A549 (cell line): Measurements from ENCODE around the gene ITPRID1. TPM values are rescaled to one million over a fixed set of nuclear protein-coding genes. Genes with fewer than 3 reads are reported as not detected.

Experiments
- ATAC-seq, 2 experiments: fragments of 200-7000 bp in 1 of 2; fragments of >200 bp in 1 of 2; cut with Nextera tagmentation in 1 of 2; cut with Tn5 transposase in 1 of 2; 3 replicates each; pipeline versions ENCODE4 v1.8.0 to v1.9.1; 2018 to 2020; ENCODE audit warnings: mild to moderate bottlenecking in 1 of 2, moderate library complexity in 1 of 2
- CTCF ChIA-PET: fragments of 300-600 bp; sonication (Branson Sonifier 250); formaldehyde crosslinking; extraction: SDS; loops from one replicate; lab custom pipeline; 2021; ENCODE audit warnings: antibody characterized with exemption, inconsistent platforms; lab: Yijun Ruan, JAX
- POLR2A ChIA-PET: fragments of 350-600 bp; formaldehyde crosslinking; extraction: SDS; loops from one replicate; lab custom pipeline; 2021; ENCODE audit warnings: antibody characterized with exemption, inconsistent platforms; lab: Yijun Ruan, JAX
- DNase-seq, 2 experiments: peaks; one replicate each; pipeline versions ENCODE4 v3.0.0 to v3.0.0-alpha.2; 2011 to 2016; ENCODE audit warnings: low read depth in 1 of 2, low spot score in 1 of 2
- FAIRE-seq: peaks from 2 replicates; lab custom pipeline; 2011; peaks lifted over from hg19 to GRCh38; lab: Jason Lieb, UNC
- H3K27ac ChIP-seq, 2 experiments: fragments of >200 bp; sonication (Bioruptor Twin); formaldehyde crosslinking; 3 replicates each; pipeline ENCODE4 v1.5.1; 2016 to 2017
- H3K4me1 ChIP-seq: fragments of >200 bp; sonication (Bioruptor Twin); formaldehyde crosslinking; 3 replicates; pipeline ENCODE4 v1.6.1; 2016
- H3K4me2 ChIP-seq: fragments of >200 bp; sonication (Bioruptor Twin); formaldehyde crosslinking; 3 replicates; pipeline ENCODE4 v1.6.1; 2016
- H3K4me3 ChIP-seq: fragments of >200 bp; sonication (Bioruptor Twin); formaldehyde crosslinking; 3 replicates; pipeline ENCODE4 v1.5.1; 2016
- H3K9me3 ChIP-seq: fragments of >200 bp; sonication (Bioruptor Twin); formaldehyde crosslinking; 3 replicates; pipeline ENCODE4 v1.6.1; 2016
- BHLHE40 ChIP-seq: IDR thresholded peaks from 2 replicates; pipeline ENCODE4 v1.6.1; 2012; ENCODE audit warnings: low read depth, low read length, inconsistent platforms
- CBX8 ChIP-seq: fragments of 200-600 bp; sonication (generic); IDR thresholded peaks from 2 replicates; pipeline ENCODE4 v1.6.1; 2016
- FOSL2 ChIP-seq, 2 experiments: fragments of 450-650 bp in 1 of 2; fragments of >200 bp in 1 of 2; sonication (Bioruptor Twin) in 1 of 2; formaldehyde crosslinking; IDR thresholded peaks; 2 replicates each; pipeline versions ENCODE4 v1.5.0 to v1.6.1; 2016 to 2020; ENCODE audit warnings: mild to moderate bottlenecking in 1 of 2, moderate library complexity in 1 of 2
- HOXB13 ChIP-seq: fragments of 250-450 bp; sonication (Bioruptor Pico); IDR thresholded peaks from 2 replicates; pipeline ENCODE4 v1.5.0; 2020; ENCODE audit warnings: low read depth, mild to moderate bottlenecking, moderate library complexity
- HOXB5 ChIP-seq: fragments of 250-450 bp; sonication (Bioruptor Pico); IDR thresholded peaks from 2 replicates; pipeline ENCODE4 v1.5.0; 2020; ENCODE audit warnings: mild to moderate bottlenecking, moderate library complexity
- KDM1A ChIP-seq: fragments of 200-600 bp; sonication (generic); IDR thresholded peaks from 2 replicates; pipeline ENCODE4 v1.6.1; 2016; ENCODE audit warnings: low read depth, mild to moderate bottlenecking
- MYC ChIP-seq: IDR thresholded peaks from 2 replicates; pipeline ENCODE4 v1.6.1; 2012; ENCODE audit warnings: mild to moderate bottlenecking, inconsistent platforms, low read length, improper control_type of control experiment, borderline replicate concordance
- POLR2AphosphoS2 ChIP-seq: conservative IDR thresholded peaks from 2 replicates; pipeline ENCODE4 v1.6.1; 2012; ENCODE audit warnings: low read length, improper control_type of control experiment, inconsistent platforms
- RARB ChIP-seq: fragments of 250-450 bp; sonication (Bioruptor Pico); IDR thresholded peaks from 2 replicates; pipeline ENCODE4 v1.8.0; 2021; ENCODE audit warnings: mild to moderate bottlenecking, moderate library complexity
- RFX5 ChIP-seq: fragments of 450-650 bp; IDR thresholded peaks from 2 replicates; pipeline ENCODE4 v1.7.1; 2014; ENCODE audit warnings: antibody characterized with exemption, mild to moderate bottlenecking, moderate library complexity
- TFCP2L1 ChIP-seq: fragments of 250-450 bp; sonication (Bioruptor Pico); IDR thresholded peaks from 2 replicates; pipeline ENCODE4 v1.5.0; 2021; ENCODE audit warnings: mild to moderate bottlenecking
- TP53 ChIP-seq: fragments of 250-450 bp; sonication (Bioruptor Pico); IDR thresholded peaks from 2 replicates; pipeline ENCODE4 v1.5.0; 2021; ENCODE audit warnings: mild to moderate bottlenecking, moderate library complexity
- WGBS: methylation state at CpG from one replicate; pipeline ENCODE4 v1.1.6; 2017; ENCODE audit errors: missing lambda C conversion rate; 5-methylcytosine and 5-hydroxymethylcytosine counted together
- polyA plus RNA-seq, 4 experiments: library from polyadenylated mRNA; depleted of rRNA in 3 of 4; stranded (reverse); fragments of >200 nt; fragmentation: RNase III in 1 of 4; extraction: RNeasy Plus Mini Kit Qiagen cat#74134 plus additional on column Dnase treatment in 1 of 4; gene quantifications; 2 replicates in 3 of 4; 3 replicates in 1 of 4; pipeline ENCODE4 v1.2.3, GENCODE V29; 2011 to 2017
- TF ChIP-seq, protein P1 (sequence below): fragments of 200-600 bp; sonication (generic); IDR thresholded peaks from 2 replicates; pipeline ENCODE4 v1.6.1; 2016; ENCODE audit warnings: antibody characterized with exemption, mild to moderate bottlenecking, moderate library complexity
- TF ChIP-seq, protein P2 (sequence below): fragments of 450-650 bp; IDR thresholded peaks from 2 replicates; pipeline ENCODE4 v1.6.1; 2014; ENCODE audit warnings: antibody characterized with exemption
- TF ChIP-seq, protein P3 (sequence below): IDR thresholded peaks from 2 replicates; pipeline ENCODE4 v1.6.1; 2012
- TF ChIP-seq, protein P4 (sequence below): fragments of 250-450 bp; sonication (Bioruptor Pico); IDR thresholded peaks from 2 replicates; pipeline ENCODE4 v1.5.0; 2020; ENCODE audit warnings: low read depth, mild to moderate bottlenecking, moderate library complexity
- TF ChIP-seq, protein P5 (sequence below): fragments of >200 bp; sonication (Bioruptor Twin); formaldehyde crosslinking; IDR thresholded peaks from 3 replicates; pipeline ENCODE4 v1.5.1; 2016
- TF ChIP-seq, protein P6 (sequence below): fragments of >200 bp; sonication (Bioruptor Twin); formaldehyde crosslinking; IDR thresholded peaks from 2 replicates; pipeline ENCODE4 v1.6.1; 2016
- TF ChIP-seq, protein P7 (sequence below): fragments of 150-350 bp; IDR thresholded peaks from 2 replicates; pipeline ENCODE4 v1.6.1; 2014; ENCODE audit warnings: low read depth, mild to moderate bottlenecking, low read length

The ITPRID1 gene
- polyA plus RNA-seq, 2 of the 4 experiments (the other 2 are of a cell fraction): not detected

DNA sequence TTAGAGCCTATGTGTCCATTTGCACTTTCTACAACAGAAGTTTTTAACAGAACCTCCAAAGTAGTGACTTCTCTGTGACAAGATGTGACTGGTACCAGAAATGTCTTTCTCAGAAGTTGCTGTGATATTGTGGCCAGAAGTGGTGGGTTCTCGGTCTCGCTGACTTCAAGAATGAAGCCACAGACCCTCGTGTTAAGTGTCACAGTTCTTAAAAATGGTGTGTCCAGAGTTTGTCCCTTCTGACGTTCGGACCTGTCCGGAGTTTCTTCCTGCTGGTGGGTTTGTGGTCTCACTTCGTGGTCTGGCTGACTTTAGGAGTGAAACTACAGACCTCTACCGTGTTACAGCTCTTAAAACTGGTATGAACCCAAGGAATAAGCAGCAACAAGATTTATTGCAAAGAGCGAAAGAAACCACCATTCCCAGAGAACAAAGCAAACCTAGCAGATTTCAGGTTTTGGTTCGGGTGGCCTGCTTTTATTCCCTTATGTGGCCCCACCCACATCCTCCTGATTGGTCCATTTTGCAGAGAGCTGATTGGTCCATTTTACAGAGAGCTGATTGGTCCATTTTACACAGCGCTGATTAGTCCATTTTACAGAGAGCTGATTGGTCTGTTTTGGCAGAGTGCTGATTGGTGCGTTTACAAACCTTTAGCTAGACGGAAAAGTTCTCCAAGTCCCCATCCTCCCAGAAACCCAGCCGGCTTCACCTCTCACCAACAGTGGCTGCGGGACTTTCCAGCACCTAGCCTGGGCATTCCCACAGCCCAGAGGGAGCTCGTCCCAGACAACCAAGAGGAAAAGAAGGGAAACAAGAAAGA, 3.0 kb downstream of the ITPRID1 start:
- no peak overlapping the region for H3K4me2 ChIP-seq
- H3K4me3 ChIP-seq: no peak overlapping the region
- peaks cover 5% of the 10 kb centered on the region; the same call in 1 of the 3 replicates for H3K9me3 ChIP-seq
- H3K4me1 ChIP-seq: no peaks in the 10 kb centered on the region
- DNase-seq: no peak
- CTCF ChIA-PET: interaction anchor here (1.3 kb wide), 1 partner anchor 116 kb away, joined by 4 read pairs; no protein-coding TSS in a partner anchor
- POLR2A ChIA-PET: no interaction called here
- H3K27ac ChIP-seq: no peak overlapping the region
- TF ChIP-seq BHLHE40: no peak
- TF ChIP-seq, all 56 proteins: peak for 0
- ATAC-seq (no peak), FAIRE-seq (no peak)
- 42% methylated on average over 15 of the region's 16 CpGs for WGBS

DNA sequence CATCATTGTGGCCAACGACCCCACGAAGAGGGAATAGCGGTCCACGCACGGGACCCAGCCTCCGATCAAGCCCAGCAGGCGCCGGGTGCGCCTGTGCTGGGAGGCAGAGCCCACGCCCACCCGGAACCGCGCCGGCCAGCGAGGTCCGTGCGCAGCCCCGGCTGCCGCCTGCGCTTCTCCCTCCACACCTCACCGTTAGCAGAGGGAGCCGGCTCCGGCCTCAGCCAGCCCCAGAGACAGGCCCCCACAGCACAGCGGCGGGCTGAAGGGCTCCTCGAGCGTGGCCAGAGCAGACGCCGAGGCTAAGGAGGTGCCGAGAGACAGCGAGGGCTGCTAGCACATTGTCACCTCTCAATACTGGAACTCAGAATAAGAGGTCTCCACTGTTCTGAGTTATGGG, 3.6 kb downstream of the ITPRID1 start:
- Histone ChIP-seq H3K4me1 (no peaks in the 10 kb centered on the region), H3K4me3 (no peak overlapping the region), H3K27ac (no peak overlapping the region), H3K9me3 (peaks cover 5% of the 10 kb centered on the region; the same call in 1 of the 3 replicates), H3K4me2 (no peak overlapping the region)
- POLR2A ChIA-PET: no interaction called here
- CTCF ChIA-PET: no interaction called here
- DNase-seq: no peak
- no peak for TF ChIP-seq HOXB13 (CRISPR knock-in tag)
- TF ChIP-seq, protein P1, sequence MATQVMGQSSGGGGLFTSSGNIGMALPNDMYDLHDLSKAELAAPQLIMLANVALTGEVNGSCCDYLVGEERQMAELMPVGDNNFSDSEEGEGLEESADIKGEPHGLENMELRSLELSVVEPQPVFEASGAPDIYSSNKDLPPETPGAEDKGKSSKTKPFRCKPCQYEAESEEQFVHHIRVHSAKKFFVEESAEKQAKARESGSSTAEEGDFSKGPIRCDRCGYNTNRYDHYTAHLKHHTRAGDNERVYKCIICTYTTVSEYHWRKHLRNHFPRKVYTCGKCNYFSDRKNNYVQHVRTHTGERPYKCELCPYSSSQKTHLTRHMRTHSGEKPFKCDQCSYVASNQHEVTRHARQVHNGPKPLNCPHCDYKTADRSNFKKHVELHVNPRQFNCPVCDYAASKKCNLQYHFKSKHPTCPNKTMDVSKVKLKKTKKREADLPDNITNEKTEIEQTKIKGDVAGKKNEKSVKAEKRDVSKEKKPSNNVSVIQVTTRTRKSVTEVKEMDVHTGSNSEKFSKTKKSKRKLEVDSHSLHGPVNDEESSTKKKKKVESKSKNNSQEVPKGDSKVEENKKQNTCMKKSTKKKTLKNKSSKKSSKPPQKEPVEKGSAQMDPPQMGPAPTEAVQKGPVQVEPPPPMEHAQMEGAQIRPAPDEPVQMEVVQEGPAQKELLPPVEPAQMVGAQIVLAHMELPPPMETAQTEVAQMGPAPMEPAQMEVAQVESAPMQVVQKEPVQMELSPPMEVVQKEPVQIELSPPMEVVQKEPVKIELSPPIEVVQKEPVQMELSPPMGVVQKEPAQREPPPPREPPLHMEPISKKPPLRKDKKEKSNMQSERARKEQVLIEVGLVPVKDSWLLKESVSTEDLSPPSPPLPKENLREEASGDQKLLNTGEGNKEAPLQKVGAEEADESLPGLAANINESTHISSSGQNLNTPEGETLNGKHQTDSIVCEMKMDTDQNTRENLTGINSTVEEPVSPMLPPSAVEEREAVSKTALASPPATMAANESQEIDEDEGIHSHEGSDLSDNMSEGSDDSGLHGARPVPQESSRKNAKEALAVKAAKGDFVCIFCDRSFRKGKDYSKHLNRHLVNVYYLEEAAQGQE: no peak
- TF ChIP-seq KDM1A: no peak
- TF ChIP-seq MYC: no peak
- TF ChIP-seq FOSL2 (IDR thresholded peaks at IDR 0.05): no peak
- no peak for TF ChIP-seq FOSL2 (CRISPR knock-in tag; IDR thresholded peaks at IDR 0.05)
- TF ChIP-seq, protein P2, sequence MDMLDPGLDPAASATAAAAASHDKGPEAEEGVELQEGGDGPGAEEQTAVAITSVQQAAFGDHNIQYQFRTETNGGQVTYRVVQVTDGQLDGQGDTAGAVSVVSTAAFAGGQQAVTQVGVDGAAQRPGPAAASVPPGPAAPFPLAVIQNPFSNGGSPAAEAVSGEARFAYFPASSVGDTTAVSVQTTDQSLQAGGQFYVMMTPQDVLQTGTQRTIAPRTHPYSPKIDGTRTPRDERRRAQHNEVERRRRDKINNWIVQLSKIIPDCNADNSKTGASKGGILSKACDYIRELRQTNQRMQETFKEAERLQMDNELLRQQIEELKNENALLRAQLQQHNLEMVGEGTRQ: no peak
- no peak for TF ChIP-seq TFCP2L1
- TF ChIP-seq, protein P3, sequence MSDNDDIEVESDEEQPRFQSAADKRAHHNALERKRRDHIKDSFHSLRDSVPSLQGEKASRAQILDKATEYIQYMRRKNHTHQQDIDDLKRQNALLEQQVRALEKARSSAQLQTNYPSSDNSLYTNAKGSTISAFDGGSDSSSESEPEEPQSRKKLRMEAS: no peak
- TF ChIP-seq, protein P4, sequence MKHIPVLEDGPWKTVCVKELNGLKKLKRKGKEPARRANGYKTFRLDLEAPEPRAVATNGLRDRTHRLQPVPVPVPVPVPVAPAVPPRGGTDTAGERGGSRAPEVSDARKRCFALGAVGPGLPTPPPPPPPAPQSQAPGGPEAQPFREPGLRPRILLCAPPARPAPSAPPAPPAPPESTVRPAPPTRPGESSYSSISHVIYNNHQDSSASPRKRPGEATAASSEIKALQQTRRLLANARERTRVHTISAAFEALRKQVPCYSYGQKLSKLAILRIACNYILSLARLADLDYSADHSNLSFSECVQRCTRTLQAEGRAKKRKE (CRISPR knock-in tag): no peak
- TF ChIP-seq, protein P5, sequence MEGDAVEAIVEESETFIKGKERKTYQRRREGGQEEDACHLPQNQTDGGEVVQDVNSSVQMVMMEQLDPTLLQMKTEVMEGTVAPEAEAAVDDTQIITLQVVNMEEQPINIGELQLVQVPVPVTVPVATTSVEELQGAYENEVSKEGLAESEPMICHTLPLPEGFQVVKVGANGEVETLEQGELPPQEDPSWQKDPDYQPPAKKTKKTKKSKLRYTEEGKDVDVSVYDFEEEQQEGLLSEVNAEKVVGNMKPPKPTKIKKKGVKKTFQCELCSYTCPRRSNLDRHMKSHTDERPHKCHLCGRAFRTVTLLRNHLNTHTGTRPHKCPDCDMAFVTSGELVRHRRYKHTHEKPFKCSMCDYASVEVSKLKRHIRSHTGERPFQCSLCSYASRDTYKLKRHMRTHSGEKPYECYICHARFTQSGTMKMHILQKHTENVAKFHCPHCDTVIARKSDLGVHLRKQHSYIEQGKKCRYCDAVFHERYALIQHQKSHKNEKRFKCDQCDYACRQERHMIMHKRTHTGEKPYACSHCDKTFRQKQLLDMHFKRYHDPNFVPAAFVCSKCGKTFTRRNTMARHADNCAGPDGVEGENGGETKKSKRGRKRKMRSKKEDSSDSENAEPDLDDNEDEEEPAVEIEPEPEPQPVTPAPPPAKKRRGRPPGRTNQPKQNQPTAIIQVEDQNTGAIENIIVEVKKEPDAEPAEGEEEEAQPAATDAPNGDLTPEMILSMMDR: no peak
- TF ChIP-seq, protein P6, sequence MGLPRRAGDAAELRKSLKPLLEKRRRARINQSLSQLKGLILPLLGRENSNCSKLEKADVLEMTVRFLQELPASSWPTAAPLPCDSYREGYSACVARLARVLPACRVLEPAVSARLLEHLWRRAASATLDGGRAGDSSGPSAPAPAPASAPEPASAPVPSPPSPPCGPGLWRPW: no peak
- no peak for TF ChIP-seq POLR2AphosphoS2
- TF ChIP-seq RARB (CRISPR knock-in tag): no peak
- no peak for TF ChIP-seq RFX5
- no peak for TF ChIP-seq CBX8
- TF ChIP-seq, protein P7, sequence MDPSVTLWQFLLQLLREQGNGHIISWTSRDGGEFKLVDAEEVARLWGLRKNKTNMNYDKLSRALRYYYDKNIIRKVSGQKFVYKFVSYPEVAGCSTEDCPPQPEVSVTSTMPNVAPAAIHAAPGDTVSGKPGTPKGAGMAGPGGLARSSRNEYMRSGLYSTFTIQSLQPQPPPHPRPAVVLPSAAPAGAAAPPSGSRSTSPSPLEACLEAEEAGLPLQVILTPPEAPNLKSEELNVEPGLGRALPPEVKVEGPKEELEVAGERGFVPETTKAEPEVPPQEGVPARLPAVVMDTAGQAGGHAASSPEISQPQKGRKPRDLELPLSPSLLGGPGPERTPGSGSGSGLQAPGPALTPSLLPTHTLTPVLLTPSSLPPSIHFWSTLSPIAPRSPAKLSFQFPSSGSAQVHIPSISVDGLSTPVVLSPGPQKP: no peak
- TF ChIP-seq TP53 (CRISPR knock-in tag): no peak
- no peak for TF ChIP-seq HOXB5
- WGBS: 56% methylated on average over 20 of the region's 31 CpGs
- no peak for ATAC-seq
- FAIRE-seq: no peak
